GM13976 (cell line): ENCODE measurements around the gene ABI3BP.

Source experiments
- DNase-seq: peaks from one replicate; pipeline ENCODE4 v3.0.0; 2012; ENCODE audit warnings: low spot score
- CTCF ChIP-seq: IDR thresholded peaks from 2 replicates; pipeline ENCODE4 v1.5.1; 2012; ENCODE audit warnings: borderline replicate concordance, mild to moderate bottlenecking; ENCODE audit not compliant: insufficient read depth; ENCODE audit errors: extremely low read depth, missing control alignments, control extremely low read depth
- in situ Hi-C: fragments of 300-500 bp; cut with MboI; formaldehyde crosslinking; loops from one replicate; pipeline ENCODE4 v1.12.0; 2022; ENCODE audit warnings: low sequenced_read_pairs, mixed read lengths, inconsistent platforms; ENCODE audit not compliant: unreplicated experiment

The ABI3BP gene

GRCh38 chr3:100804631-100805030 is 188.6 kb downstream of the ABI3BP start:
- in situ Hi-C loops: no loop called here
- no peak for TF ChIP-seq CTCF
- no peak for DNase-seq

GRCh38 chr3:100803711-100804110 is 189.5 kb downstream of the ABI3BP start:
- TF ChIP-seq CTCF: no peak
- no peak for DNase-seq
- in situ Hi-C loops: no loop called here

GRCh38 chr3:100802126-100802525 is 191.1 kb downstream of the ABI3BP start:
- DNase-seq: no peak
- no peak for TF ChIP-seq CTCF
- in situ Hi-C loops: no loop called here

GRCh38 chr3:100798012-100798411 is 195.2 kb downstream of the ABI3BP start:
- no peak for DNase-seq
- in situ Hi-C loops: no loop called here
- no peak for TF ChIP-seq CTCF

- DNase-seq: peak; percentile 2
- in situ Hi-C loops: no loop called here
- no peak for TF ChIP-seq CTCF
Observed at GRCh38 chr3:100796556-100796955, 196.7 kb downstream of the ABI3BP start.

GRCh38 chr3:100789579-100789978 is 203.6 kb downstream of the ABI3BP start:
- in situ Hi-C loops: no loop called here
- no peak for DNase-seq
- TF ChIP-seq CTCF: no peak

- in situ Hi-C loops: no loop called here
- no peak for TF ChIP-seq CTCF
- no peak for DNase-seq
Observed at GRCh38 chr3:100783619-100784018, 209.6 kb downstream of the ABI3BP start.
